ENCODE measurements around the gene ZFYVE26.

ZFYVE26 gene

GRCh38 chr14:67815573-67816225, 691 bp downstream of the ZFYVE26 start:
- no peak for DNase-seq

DNA sequence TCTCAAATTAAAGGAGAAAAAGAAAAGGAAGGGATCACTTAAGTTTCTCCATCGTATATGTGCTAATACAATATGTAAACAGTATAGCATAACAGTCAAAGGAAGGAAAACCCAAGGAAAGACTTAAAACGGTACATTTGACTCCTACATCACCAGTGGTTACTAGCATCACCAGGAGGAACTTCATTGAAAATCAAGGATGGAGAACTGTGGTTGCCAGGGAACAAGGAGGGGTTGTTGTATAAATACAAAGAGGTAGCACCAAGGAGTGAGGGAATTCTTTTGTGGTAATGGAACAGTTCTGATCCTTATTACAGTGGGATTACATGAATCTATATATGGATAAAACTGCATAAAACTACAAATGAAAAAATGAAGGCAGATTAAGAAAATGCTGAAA, 1.6 kb downstream of the ZFYVE26 start:
- DNase-seq: no peak

GRCh38 chr14:67806246-67806645, 10.1 kb downstream of the ZFYVE26 start:
- no peak for DNase-seq

DNA sequence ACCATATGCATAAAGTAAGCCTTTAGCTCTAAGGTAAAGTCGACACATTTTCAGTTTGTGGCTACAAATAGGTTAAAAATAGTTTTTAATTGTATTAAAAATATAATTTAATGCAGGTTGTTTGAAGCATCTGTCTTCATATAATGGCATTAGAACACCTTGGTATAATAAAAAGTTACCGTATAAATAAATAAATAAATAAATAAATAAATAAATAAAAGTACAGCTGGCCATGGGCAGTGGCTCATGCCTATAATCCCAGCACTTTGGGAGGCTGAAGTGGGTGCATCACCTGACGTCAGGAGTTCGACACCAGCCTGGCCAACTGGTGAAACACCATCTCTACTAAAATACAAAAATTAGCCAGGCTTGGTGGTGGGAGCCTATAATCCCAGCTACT, 15.6 kb downstream of the ZFYVE26 start:
- no peak for DNase-seq

- no peak for DNase-seq
These were observed 17.7 kb downstream of the ZFYVE26 start for GRCh38 chr14:67798731-67799130.

GRCh38 chr14:67787673-67788072, 28.7 kb downstream of the ZFYVE26 start:
- DNase-seq: no peak

DNA sequence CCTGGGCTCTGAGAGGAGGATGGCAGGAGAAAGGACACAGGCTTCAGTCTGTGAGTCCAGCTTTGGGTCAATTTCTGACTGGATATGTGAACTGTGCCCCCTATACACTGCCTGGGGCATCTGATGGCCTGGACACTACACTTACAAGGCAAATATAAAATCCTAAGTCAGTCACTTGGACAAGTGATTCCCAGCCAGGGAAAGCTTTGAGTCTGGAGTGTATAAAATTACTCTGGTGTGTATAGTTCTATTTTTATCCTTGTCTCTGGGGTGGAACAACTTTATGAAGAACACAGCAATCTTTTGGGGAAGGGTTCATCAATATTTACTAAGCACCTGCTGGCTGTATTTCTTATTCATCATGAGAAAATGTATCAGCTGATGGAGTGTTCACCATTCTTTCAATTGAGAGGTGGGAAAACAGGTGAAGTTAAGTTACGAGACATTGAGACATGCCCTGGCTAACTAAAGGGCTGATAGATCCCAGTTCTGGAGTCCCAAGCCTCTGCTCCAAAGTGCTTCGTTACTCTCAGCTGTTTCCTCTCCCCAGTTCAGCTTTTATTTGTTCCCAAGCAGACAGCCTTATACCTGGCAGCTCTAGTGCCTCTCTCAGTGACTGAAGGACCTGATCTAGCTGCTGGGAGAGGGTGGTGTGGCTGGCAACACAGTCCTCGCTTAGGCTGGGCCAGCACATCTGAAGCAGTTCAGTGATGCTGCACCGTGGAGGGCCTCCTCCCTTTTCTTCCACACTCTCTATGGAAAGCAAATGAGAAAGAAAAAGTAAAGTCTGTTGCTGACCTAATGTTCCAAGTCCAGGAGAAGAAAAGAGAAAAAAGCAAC, 30.9 kb downstream of the ZFYVE26 start:
- DNase-seq: no peak

- DNase-seq: no peak
These were observed 32.1 kb downstream of the ZFYVE26 start for GRCh38 chr14:67784244-67784823.

DNA sequence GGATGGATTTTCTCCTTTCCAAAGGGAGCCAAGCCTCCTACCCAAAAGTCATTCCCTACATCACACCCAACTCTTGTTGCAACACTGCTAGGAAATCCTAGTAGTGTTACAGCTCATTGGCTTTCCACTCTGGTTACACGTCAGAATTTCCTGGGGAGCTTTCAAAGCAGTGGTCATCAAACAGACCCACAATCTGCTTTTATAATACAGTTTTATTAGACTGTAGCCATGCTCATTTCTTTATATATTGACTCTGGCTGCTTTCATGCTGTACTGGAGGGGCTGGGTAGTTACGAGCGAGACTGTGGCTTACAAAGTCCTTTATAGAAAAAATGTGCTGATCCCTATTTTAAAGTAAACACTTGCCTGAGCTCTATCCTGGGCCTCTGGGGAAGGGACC, 34.3 kb downstream of the ZFYVE26 start:
- DNase-seq: no peak

- DNase-seq: no peak
These were observed 37.6 kb downstream of the ZFYVE26 start for GRCh38 chr14:67778792-67779191.

DNA sequence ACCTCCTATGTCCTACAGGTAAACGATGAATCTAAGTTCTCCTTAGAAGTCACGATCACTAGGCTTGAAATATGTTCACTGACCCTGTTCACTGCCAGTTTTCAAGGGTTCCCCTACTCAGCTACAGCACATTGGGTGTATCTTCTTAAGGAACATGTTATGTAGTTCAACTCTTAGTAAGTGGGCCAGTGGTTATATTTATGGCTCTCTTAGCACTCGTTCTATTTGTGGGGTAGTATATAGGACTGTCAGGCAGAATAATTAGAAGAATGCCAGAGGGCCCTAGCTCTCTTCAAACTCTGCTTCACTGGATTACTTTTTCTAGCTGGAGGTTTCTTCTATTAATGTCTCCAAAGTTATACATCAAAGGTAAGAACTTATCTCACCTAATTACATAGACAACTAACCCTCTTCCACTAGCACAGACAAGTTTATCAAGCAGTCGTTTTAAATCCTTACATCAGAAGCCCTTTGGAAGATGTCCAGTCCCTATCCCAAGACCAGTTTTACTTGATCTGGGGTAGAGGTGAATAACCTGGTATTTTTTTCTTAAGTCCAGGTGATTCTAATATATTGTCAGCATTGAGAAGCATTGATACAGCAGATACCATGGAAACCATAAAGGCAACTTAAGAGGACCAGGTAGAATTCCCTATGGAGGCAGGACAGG, 39.6 kb downstream of the ZFYVE26 start:
- no peak for DNase-seq

DNA sequence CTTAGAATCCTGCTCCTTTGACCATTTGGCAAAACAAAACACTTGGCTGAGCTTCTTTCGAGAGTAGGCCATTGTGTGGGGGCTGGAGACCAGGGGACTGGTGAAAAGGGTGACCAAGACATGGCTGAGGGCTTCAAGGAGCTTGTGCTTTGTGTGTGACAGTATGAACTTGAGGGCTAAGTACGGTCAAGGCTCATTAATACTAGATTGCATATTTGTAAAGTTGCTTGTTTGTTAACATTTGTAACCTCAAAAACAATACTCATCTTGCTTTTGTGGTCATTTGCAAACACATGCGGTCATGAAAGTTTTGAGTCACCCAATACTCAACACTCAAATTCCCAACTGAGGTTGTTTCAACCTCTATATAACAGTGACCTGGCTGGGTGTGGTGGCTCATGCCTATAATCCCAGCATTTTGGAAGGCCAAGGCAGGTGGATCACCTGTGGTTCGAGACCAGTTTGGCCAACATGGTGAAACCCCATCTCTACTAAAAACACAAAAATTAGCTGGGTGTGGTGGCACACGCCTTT, 42.5 kb downstream of the ZFYVE26 start:
- DNase-seq: no peak

DNA sequence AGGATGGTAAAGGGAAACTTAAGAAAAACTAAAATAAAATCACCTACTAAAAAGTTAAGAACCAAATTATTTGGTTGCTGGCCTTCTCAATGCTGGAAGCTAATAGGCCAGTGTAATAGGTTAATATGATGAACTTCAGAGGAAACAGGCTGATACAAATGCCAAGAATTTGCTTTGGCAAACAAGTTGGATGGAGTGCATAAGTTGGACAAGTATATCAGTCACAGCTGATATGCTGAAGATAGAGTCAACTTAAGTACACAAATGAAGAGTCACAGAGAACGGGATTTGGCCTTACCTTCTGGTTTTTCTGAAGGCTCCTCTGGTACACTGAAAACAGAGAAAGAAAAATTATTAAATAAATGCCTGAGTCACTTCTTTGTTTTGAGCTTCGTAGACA, 48.2 kb downstream of the ZFYVE26 start:
- no peak for DNase-seq

DNA sequence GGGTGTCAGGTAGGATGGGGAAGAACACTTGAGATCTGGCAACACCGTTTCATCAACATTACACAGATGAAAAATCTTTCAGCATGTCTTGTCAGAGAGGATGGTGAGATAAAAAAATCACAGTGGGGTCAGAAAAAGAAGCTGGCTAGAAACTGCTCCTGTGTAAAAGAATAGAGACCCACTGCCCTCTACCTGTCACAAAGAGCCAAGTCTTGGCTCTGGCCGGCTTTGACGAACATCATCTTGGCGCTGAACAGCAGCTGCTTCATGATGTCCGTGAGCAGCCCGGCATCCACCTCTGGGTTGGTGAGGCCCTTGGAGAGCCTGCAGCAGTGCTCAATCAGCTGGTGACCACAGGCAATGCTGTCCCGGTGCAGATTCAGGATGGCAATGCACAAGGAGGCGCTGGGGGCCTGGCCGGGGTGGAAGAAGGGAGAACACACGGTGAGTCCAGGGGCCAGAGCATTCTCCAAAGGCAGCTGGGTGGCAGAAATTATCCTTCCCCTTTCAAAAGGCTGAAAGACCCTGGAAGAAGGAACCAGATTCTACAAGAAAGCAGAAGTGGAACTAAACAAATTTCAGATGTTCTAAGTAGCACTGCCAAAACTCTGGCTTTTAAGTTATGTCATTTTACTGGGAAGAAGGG, 50.2 kb downstream of the ZFYVE26 start:
- DNase-seq: no peak

DNA sequence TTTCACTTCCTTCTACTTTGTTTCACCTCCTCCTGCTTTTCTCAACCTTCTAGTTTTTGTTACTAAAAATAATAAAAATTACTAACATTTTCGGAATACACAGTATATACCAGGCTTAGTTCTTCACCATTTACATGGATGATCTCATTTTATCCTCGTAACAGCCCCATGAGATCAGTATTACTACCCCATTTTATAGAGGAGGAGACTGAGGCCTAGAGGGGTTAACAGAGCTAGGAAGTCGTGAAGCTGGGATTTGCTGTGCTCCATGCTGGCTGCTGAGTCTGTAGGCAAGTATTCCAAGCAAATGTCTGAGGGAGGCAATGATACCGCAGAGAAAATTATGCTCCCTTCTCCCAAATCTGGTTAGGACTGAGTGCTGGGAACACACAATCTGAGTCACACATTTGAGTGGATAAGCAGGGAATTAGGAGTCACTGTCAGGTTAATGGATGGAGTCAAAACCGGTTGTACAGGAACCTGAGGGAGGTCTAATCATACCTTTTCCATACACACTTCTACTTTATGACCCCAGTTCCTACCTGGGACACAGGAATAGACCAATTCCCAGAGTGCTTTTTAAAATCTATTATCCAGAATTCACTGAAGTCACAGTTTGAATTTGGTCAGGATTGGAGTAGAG, 51.1 kb downstream of the ZFYVE26 start:
- DNase-seq: no peak

- no peak for DNase-seq
These were observed 51.9 kb downstream of the ZFYVE26 start for GRCh38 chr14:67764496-67764895.

GRCh38 chr14:67763158-67763822, 53.1 kb downstream of the ZFYVE26 start:
- no peak for DNase-seq

DNA sequence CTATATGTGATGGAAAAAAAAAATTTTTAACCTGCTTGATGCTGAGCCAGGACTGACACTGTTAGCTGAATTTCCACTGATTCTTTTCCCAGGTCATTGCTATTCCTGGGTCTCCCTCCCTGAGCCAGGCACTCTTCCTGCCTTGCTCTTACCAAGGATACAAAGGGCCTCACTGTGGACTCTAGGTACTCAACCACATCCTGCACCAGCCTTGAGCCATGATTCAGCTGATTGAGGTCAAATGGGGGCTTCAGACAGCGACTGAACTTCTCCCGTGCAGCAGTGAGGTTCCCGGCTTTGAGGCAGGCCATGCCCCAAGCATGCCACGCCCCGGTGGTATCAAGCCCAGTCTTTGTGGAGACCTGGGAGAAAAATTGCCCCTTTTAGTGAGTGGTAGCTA, 54.3 kb downstream of the ZFYVE26 start:
- DNase-seq: no peak

- DNase-seq: no peak
These were observed 56.5 kb downstream of the ZFYVE26 start for GRCh38 chr14:67759916-67760315.

DNA sequence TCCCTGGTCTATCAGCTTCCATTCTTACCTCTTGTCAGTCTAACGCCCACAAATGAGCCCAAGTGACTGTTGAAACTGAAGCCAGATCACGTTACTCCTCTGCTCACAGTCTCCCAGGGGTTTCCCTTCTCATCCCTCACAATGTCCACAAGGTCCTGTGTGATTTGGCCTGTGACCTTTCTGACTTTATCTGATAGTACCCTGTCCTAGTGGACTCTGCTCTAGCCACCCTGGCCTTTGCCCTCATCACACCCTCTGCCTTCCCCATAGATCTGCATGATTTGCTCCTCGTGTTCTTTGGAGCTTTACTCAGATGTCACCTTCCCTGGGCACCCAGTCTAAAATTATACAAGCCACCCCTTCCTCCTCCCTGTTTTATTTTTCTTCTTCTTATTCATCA, 59.2 kb downstream of the ZFYVE26 start:
- DNase-seq: no peak

GRCh38 chr14:67756496-67756895, 59.9 kb downstream of the ZFYVE26 start:
- DNase-seq: no peak
